Breast epithelium (tissue), 4 donors: ENCODE results near the gene SLC22A17. TPM values are rescaled to one million over a fixed set of nuclear protein-coding genes. Genes with fewer than 3 reads are reported as not detected.
"Not testable (repeated sequence)": the region's sequence is repeated elsewhere in the genome, so short reads cannot be mapped to it uniquely, and the experiment has no call there.

ENCODE experiments used
- DNase-seq, 2 donors: peaks; one replicate each; pipeline ENCODE4 v3.0.0-alpha.2; 2019; ENCODE audit warnings: low spot score in 2 of 2
- H3K27ac ChIP-seq, 2 donors: fragments of 200-600 bp; sonication (generic) in 1 of 2; one replicate each; pipeline ENCODE4 v1.5.1; 2016 to 2019; ENCODE audit warnings: mild to moderate bottlenecking in 1 of 2
- H3K27me3 ChIP-seq, 2 donors: fragments of 200-600 bp; sonication (generic) in 1 of 2; one replicate each; pipeline versions ENCODE4 v1.5.1 to v1.6.0; 2017 to 2019; ENCODE audit warnings: control low read depth in 1 of 2, mild to moderate bottlenecking in 1 of 2
- H3K36me3 ChIP-seq: fragments of 200-600 bp; one replicate; pipeline ENCODE4 v1.5.1; 2019
- H3K4me1 ChIP-seq, 2 donors: fragments of 200-600 bp; sonication (generic); one replicate each; pipeline ENCODE4 v1.5.1; 2016 to 2019; ENCODE audit warnings: control low read depth in 1 of 2
- H3K4me3 ChIP-seq, 3 donors: fragments of 200-600 bp; sonication (generic); 1 replicate in 2 of 3; 2 replicates in 1 of 3; pipeline ENCODE4 v1.5.1; 2016 to 2019; ENCODE audit warnings: mild to moderate bottlenecking in 3 of 3, moderate library complexity in 2 of 3
- H3K9me3 ChIP-seq, 2 donors: fragments of 200-600 bp; sonication (generic) in 1 of 2; one replicate each; pipeline ENCODE4 v1.5.1; 2016 to 2019; ENCODE audit warnings: control low read depth in 1 of 2
- POLR2A ChIP-seq: fragments of 450-650 bp; IDR thresholded peaks from one replicate; pipeline ENCODE4 v1.6.1; 2016; ENCODE audit warnings: antibody characterized with exemption, mild to moderate bottlenecking, moderate library complexity
- POLR2AphosphoS5 ChIP-seq, 3 donors: sonication (generic); formaldehyde crosslinking; IDR thresholded peaks; one replicate each; pipeline ENCODE4 v1.6.1; 2017; ENCODE audit warnings: antibody characterized with exemption in 3 of 3
- intact Hi-C: fragments of 100-400 bp; cut with DNase I; formaldehyde crosslinking; loops from one replicate; pipeline ENCODE4 v1.15.1; 2023; ENCODE audit warnings: low total_unique reads
- total RNA-seq, 3 donors: library from RNA; depleted of rRNA; stranded (reverse); fragments of >200 nt; gene quantifications; one replicate each; pipeline ENCODE4 v1.1.0, GENCODE V29; 2016
- TF ChIP-seq, protein P1 (sequence below), 3 donors: fragments of 450-650 bp; IDR thresholded peaks; one replicate each; pipeline ENCODE4 v1.5.1; 2016 to 2017; ENCODE audit warnings: antibody characterized with exemption in 3 of 3, mild to moderate bottlenecking in 3 of 3, moderate library complexity in 3 of 3

SLC22A17 gene
- total RNA-seq, 3 donors from 2014 or later, result 6.4 to 53.7 (median 52.1) TPM

DNA sequence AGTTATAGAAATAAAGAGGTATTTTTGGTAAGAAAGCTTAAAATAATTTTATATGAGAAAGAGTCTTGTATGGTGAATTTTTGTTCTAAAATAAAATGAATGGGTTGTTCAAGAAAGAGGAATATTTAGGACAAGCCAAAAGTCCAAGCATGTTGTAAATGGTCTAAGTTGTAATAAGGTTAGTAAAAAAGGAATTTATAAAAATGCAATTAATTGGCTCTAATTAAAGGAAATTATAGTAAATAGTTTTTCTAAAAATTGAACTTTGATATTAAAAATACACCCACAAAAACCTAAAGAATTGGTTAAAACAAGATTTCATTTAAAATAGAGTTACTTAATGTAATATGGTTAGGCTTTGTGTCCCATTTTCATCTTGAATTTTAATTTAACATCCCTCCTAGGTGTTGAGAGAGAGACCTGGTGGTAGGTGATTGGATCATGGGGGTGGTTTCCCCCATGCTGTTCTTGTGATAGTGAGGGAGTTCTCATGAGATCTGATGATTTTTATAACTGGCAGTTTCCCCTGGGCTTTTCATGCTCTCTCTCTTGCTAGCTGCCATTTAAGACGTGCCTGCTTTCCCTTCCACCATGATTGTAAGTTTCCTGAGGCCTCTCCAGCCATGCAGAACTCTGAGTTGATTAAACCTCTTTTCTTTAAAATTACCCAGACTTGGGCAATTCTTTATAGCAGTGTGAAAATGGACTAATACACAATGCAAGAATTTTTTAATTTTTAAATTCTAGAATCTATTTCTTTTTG is 13.0 kb downstream of the SLC22A17 start:
- TF ChIP-seq POLR2AphosphoS5 (IDR thresholded peaks at IDR 0.05) (no peak), POLR2A (no peak)
- TF ChIP-seq, protein P1, sequence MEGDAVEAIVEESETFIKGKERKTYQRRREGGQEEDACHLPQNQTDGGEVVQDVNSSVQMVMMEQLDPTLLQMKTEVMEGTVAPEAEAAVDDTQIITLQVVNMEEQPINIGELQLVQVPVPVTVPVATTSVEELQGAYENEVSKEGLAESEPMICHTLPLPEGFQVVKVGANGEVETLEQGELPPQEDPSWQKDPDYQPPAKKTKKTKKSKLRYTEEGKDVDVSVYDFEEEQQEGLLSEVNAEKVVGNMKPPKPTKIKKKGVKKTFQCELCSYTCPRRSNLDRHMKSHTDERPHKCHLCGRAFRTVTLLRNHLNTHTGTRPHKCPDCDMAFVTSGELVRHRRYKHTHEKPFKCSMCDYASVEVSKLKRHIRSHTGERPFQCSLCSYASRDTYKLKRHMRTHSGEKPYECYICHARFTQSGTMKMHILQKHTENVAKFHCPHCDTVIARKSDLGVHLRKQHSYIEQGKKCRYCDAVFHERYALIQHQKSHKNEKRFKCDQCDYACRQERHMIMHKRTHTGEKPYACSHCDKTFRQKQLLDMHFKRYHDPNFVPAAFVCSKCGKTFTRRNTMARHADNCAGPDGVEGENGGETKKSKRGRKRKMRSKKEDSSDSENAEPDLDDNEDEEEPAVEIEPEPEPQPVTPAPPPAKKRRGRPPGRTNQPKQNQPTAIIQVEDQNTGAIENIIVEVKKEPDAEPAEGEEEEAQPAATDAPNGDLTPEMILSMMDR (IDR thresholded peaks at IDR 0.05), result no peak
- Histone ChIP-seq H3K4me1 (no peaks in the 10 kb centered on the region), H3K9me3 (no peaks in the 10 kb centered on the region), H3K4me3 (no peak overlapping the region), H3K27me3 (no peaks in the 10 kb centered on the region), H3K27ac (no peak overlapping the region), H3K36me3 (no peaks in the 10 kb centered on the region)
- intact Hi-C loops, result loop anchor here (2.0 kb wide), 1 partner anchor 77 kb away; no protein-coding TSS in a partner anchor
- no peak for DNase-seq

DNA sequence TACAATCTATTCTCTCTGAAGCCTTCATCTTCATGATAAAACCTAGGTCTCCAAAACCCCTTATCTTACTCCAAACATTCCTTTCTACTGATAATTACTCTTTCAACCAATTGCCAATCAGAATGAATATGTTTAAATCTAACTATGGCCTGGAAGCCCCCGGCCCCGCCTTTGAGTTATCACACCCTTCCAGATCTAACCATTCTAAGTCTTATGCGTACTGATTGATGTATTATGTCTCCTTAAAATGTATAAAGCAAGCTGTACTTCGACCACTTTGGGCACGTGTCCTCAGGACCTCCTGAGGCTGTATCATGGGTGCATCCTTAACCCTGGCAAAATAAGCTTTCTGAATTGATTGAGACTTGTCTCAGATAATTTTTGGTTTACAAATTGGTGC is 17.1 kb downstream of the SLC22A17 start:
- Histone ChIP-seq H3K4me3 (no peak overlapping the region), H3K9me3 (no peaks in the 10 kb centered on the region), H3K27ac (no peak overlapping the region), H3K27me3 (no peaks in the 10 kb centered on the region), H3K4me1 (no peaks in the 10 kb centered on the region), H3K36me3 (no peaks in the 10 kb centered on the region)
- TF ChIP-seq POLR2A (no peak), POLR2AphosphoS5 (IDR thresholded peaks at IDR 0.05) (no peak)
- TF ChIP-seq, protein P1 (IDR thresholded peaks at IDR 0.05), result no peak
- intact Hi-C loops, result no loop called here
- DNase-seq, result no peak

DNA sequence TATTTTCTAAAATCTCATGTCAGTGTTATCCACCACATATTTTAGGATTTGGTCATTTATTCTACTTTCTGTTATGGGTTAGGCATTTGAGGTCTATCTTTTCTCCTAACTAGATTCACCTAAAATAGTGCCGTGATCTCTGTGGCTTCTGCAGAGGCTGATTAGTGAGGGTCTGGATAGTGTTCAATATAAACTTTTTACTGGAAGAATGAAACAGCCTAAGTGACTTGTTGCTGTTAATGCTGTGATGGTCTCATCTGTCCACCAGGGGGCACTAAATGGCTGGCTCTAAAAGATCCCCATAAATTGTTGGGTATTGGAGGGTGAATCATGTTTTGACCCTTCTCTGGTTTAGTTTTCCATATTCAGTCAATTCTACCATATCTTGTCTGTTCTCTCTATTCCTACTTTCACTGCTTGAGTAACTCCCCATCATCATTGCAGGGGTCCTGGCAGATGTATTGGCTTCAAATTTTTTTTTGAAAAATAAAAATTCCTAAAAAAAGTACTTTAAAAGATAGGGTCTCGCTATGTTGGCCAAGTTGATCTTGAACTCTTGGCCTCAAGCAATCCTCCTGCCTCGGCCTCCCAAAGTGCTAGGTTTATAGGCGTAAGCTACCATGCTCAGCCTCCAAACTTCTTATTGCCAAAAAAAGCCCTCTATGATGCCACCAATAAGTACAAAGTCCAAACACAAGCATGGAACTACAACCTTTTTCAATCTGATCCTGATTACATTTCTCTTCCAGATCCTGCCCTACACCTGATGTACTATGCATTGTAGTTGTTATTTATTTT is 24.5 kb downstream of the SLC22A17 start:
- Histone ChIP-seq H3K4me3 (no peak overlapping the region), H3K27me3 (no peaks in the 10 kb centered on the region), H3K36me3 (no peaks in the 10 kb centered on the region), H3K4me1 (no peaks in the 10 kb centered on the region), H3K9me3 (no peaks in the 10 kb centered on the region), H3K27ac (no peak overlapping the region)
- TF ChIP-seq POLR2A, result no peak
- TF ChIP-seq POLR2AphosphoS5 (IDR thresholded peaks at IDR 0.05), result no peak
- TF ChIP-seq, protein P1 (IDR thresholded peaks at IDR 0.05), result peak; percentile 83 to 93 (median 87)
- intact Hi-C loops, result loop anchor here (5.0 to 10.0 kb wide), 2 partner anchors 49 to 147 kb away; partner anchors contain the start of gene CMTM5
- DNase-seq, result peak; percentile 61 to 71

DNA sequence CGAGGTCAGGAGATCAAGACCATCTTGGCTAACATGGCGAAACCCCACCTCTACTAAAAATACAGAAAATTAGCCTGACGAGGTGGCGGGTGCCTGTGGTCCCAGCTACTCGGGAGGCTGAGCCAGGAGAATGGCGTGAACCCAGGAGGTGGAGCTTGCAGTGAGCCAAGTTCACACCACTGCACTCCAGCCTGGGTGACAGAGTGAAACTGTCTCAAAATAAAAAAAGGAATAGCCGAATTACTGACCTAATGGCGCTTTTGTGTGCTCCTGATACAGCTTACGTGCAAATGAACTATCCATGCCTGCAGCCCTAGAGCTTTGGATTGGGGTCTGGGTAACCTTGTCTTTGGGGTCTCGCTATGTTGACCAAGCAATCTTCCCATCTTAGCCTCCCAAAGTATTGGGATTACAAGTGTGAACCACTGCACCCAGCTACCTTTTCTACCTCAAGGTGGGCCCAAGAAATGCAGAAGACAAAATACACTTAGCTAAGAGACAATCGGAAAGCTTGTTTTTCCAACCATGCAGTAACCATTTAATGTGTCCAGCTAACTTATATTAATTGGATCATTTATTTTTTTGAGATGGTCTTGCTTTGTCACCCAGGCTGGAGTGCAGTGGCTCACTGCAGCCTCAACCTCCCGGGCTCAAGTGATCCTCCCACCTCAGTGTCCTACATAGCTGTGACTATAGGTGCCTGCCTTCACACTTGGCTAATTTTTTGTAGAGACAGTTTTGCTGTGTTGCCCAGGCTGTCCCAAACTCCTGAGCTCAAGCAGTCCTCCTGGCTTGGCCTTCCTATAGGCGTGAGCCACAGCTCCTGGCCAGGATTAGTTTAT is 26.0 kb downstream of the SLC22A17 start:
- Histone ChIP-seq H3K27ac (no peak overlapping the region), H3K4me1 (peaks cover 0 to 4% of the 10 kb centered on the region in 2 donors), H3K27me3 (no peaks in the 10 kb centered on the region), H3K4me3 (no peak overlapping the region), H3K9me3 (no peaks in the 10 kb centered on the region), H3K36me3 (no peaks in the 10 kb centered on the region)
- DNase-seq, result no peak
- intact Hi-C loops, result loop anchor here (5.0 to 10.0 kb wide), 2 partner anchors 51 to 148 kb away; partner anchors contain the start of gene CMTM5
- TF ChIP-seq, protein P1 (IDR thresholded peaks at IDR 0.05), result no peak
- TF ChIP-seq POLR2A (no peak), POLR2AphosphoS5 (IDR thresholded peaks at IDR 0.05) (no peak)

DNA sequence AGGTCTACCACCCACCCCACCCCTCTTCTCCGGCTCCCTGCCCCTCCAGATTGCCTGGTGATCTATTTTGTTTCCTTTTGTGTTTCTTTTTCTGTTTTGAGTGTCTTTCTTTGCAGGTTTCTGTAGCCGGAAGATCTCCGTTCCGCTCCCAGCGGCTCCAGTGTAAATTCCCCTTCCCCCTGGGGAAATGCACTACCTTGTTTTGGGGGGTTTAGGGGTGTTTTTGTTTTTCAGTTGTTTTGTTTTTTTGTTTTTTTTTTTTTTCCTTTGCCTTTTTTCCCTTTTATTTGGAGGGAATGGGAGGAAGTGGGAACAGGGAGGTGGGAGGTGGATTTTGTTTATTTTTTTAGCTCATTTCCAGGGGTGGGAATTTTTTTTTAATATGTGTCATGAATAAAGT is 26.9 kb downstream of the SLC22A17 start:
- H3K36me3 ChIP-seq, DNase-seq, H3K4me3 ChIP-seq, H3K27ac ChIP-seq, H3K27me3 ChIP-seq, H3K9me3 ChIP-seq, H3K4me1 ChIP-seq: not testable (repeated sequence)
- intact Hi-C loops, result loop anchor here (5.0 to 10.0 kb wide), 2 partner anchors 52 to 149 kb away; partner anchors contain the start of gene CMTM5
